ENCODE data around the gene MLXIP. TPM values are rescaled to one million over a fixed set of nuclear protein-coding genes. Genes with fewer than 3 reads are reported as not detected.

Gene MLXIP
- total RNA-seq, 1 donor from 2014 or later, result 25.7 TPM

GRCh38 chr12:122067966-122068365 lies 10.6 kb upstream of the MLXIP start:
- intact Hi-C loops (cut with DNase I), result no loop called here
- DNase-seq (ENCODE audit: missing footprints) (peak; percentile 73), ATAC-seq (no peak)

GRCh38 chr12:122072031-122072970 lies 6.3 kb upstream of the MLXIP start:
- peak; percentile 85 for ATAC-seq
- intact Hi-C loops (cut with DNase I), result no loop called here
- DNase-seq (ENCODE audit: missing footprints), result peak; percentile 72

- ATAC-seq (no peak), DNase-seq (ENCODE audit: missing footprints) (no peak)
- intact Hi-C loops (cut with DNase I), result no loop called here
Measured at GRCh38 chr12:122073815-122074214, 4.7 kb upstream of the MLXIP start.

- intact Hi-C loops (cut with DNase I), result no loop called here
- no peak for ATAC-seq
- peak; percentile 66 for DNase-seq (ENCODE audit: missing footprints)
Measured at GRCh38 chr12:122076743-122077495, 1.6 kb upstream of the MLXIP start.

- DNase-seq (ENCODE audit: missing footprints) (peak; percentile 75), ATAC-seq (no peak)
- intact Hi-C loops (cut with DNase I), result loop anchor here (2.0 kb wide), 1 partner anchor 44 kb away; no protein-coding TSS in a partner anchor
Measured at GRCh38 chr12:122079033-122079531, 526 bp downstream of the MLXIP start.

GRCh38 chr12:122079532-122080081 lies 1.1 kb downstream of the MLXIP start:
- no peak for ATAC-seq
- intact Hi-C loops (cut with DNase I), result loop anchor here (2.0 kb wide), 1 partner anchor 43 kb away; no protein-coding TSS in a partner anchor
- peak; percentile 69 for DNase-seq (ENCODE audit: missing footprints)

GRCh38 chr12:122080149-122081082 lies 1.9 kb downstream of the MLXIP start:
- ATAC-seq (peak; percentile 14), DNase-seq (ENCODE audit: missing footprints) (peak; percentile 65)
- intact Hi-C loops (cut with DNase I), result no loop called here

GRCh38 chr12:122081083-122081696 lies 2.6 kb downstream of the MLXIP start:
- intact Hi-C loops (cut with DNase I), result no loop called here
- DNase-seq (ENCODE audit: missing footprints), result peak; percentile 25
- ATAC-seq, result no peak

- intact Hi-C loops (cut with DNase I), result no loop called here
- ATAC-seq (peak; percentile 71), DNase-seq (ENCODE audit: missing footprints) (peak; percentile 72)
Measured at GRCh38 chr12:122081697-122082221, 3.2 kb downstream of the MLXIP start.

- no peak for ATAC-seq
- DNase-seq (ENCODE audit: missing footprints), result no peak
- intact Hi-C loops (cut with DNase I), result no loop called here
Measured at GRCh38 chr12:122082621-122083356, 4.2 kb downstream of the MLXIP start.

- intact Hi-C loops (cut with DNase I), result no loop called here
- no peak for ATAC-seq
- peak; percentile 15 for DNase-seq (ENCODE audit: missing footprints)
Measured at GRCh38 chr12:122084857-122085405, 6.4 kb downstream of the MLXIP start.

- DNase-seq (ENCODE audit: missing footprints), result no peak
- intact Hi-C loops (cut with DNase I), result no loop called here
- ATAC-seq, result no peak
Measured at GRCh38 chr12:122085591-122085990, 7.0 kb downstream of the MLXIP start.

GRCh38 chr12:122086116-122086515 lies 7.6 kb downstream of the MLXIP start:
- ATAC-seq (no peak), DNase-seq (ENCODE audit: missing footprints) (no peak)
- intact Hi-C loops (cut with DNase I), result no loop called here

GRCh38 chr12:122086641-122087285 lies 8.2 kb downstream of the MLXIP start:
- DNase-seq (ENCODE audit: missing footprints) (no peak), ATAC-seq (peak; percentile 49)
- intact Hi-C loops (cut with DNase I), result no loop called here

- DNase-seq (ENCODE audit: missing footprints), result no peak
- ATAC-seq, result no peak
- intact Hi-C loops (cut with DNase I), result no loop called here
Measured at GRCh38 chr12:122087431-122088178, 9.0 kb downstream of the MLXIP start.
